SK-N-DZ (cell line): ENCODE results near the gene FBRSL1.

ENCODE experiments used
- DNase-seq: peaks from one replicate; pipeline ENCODE4 v3.0.0-alpha.2; 2015; ENCODE audit warnings: low spot score

Gene FBRSL1

GRCh38 chr12:132483208-132483607, 6.7 kb upstream of the FBRSL1 start:
- no peak for DNase-seq

GRCh38 chr12:132483612-132484011, 6.3 kb upstream of the FBRSL1 start:
- DNase-seq = no peak

DNA sequence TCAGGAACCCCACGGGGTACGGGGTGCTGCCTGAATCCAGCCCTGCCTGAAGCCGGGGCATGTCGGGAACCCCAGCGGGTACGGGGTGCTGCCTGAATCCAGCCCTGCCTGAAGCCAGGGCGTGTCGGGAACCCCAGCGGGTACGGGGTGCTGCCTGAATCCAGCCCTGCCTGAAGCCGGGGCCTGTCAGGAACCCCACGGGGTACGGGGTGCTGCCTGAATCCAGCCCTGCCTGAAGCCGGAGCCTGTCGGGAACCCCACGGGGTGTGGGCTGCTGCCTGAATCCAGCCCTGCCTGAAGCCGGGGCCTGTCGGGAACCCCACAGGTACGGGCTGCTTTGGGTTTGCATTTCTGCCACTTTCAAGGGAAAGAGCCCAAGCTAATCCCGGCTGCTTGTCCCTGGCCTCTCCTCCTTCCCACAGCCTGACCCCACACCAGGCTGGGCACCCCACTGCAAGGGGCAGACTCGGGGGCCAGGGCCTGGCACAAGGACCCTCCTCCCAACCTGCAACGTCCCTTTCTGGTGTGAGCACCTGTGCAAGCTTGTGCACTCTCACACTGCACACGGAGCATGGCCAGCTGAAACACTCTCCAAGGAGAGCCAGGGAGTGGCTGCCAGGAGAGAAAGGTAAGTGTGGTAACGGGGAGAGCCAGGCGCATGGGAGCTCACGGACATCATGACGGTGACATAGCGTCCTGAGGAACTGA, 5.6 kb upstream of the FBRSL1 start:
- no peak for DNase-seq

GRCh38 chr12:132484891-132485441, 5.0 kb upstream of the FBRSL1 start:
- no peak for DNase-seq

GRCh38 chr12:132485619-132486018, 4.3 kb upstream of the FBRSL1 start:
- DNase-seq = no peak

- DNase-seq = no peak
Observed at GRCh38 chr12:132486168-132486567, 3.8 kb upstream of the FBRSL1 start.

GRCh38 chr12:132486576-132486975, 3.4 kb upstream of the FBRSL1 start:
- DNase-seq = no peak

- DNase-seq = no peak
Observed at GRCh38 chr12:132487311-132487741, 2.6 kb upstream of the FBRSL1 start.

- DNase-seq = no peak
Observed at GRCh38 chr12:132488127-132489077, 1.5 kb upstream of the FBRSL1 start.

GRCh38 chr12:132489078-132489601, 811 bp upstream of the FBRSL1 start:
- DNase-seq = peak; percentile 45

DNA sequence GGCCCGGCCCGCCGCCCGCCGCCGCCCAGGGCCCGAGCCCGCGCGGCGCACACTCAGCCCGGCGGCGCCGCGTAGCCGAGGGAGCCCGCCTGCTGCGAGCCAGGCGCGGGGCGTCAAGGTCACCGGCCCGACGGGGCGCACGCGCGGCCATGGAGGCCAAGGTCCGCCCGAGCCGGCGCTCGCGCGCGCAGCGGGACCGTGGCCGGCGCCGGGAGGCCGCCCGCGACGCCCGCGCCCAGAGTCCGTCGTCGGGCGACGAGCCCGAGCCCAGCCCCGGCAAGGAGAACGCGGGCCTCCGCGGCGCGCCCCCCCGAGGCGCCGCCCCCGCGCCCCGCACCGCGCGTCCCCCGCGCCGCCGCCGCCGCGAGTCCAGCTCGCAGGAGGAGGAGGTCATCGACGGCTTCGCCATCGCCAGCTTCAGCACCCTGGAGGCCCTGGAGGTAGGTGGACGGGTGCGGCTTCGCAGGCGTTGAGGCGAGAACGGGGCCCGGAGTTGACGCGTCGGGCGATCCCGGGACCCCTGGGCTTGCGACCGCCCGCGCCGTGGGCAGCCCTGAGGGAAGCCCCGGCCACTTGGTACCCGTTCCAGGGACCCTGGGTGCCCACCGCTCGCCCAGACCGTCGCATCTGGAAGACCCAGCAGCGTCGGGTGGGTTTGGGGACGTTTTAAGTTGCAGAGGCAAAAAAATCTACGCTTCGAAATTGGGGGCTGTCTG, 629 bp downstream of the FBRSL1 start:
- no peak for DNase-seq

DNA sequence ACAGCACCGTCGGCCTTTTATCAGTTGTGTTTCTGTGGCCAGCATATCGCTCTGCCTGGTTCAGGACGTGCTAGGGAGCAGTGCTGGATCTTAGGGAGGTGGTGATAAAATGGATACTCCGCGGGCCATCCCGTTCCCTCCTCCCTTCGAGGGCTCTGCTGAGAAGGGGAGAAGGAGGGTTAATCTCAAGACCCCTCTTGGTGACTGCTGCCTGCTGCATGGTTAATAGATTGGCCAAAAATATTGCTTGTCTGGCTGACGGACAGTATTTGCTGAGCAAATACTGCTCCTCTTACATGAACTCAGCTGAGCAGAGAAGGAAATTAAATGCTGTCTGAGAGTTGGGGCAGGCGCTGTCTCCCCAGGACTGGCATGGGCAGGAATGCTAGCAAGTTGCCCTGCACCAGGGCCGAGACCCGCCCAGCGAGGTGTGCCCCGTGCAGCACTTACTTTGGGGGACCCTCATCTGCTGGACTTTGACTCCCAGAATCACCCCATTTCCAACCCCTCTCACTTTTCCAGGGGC, 1.2 kb downstream of the FBRSL1 start:
- no peak for DNase-seq

- DNase-seq = no peak
Observed at GRCh38 chr12:132491761-132492378, 1.9 kb downstream of the FBRSL1 start.

DNA sequence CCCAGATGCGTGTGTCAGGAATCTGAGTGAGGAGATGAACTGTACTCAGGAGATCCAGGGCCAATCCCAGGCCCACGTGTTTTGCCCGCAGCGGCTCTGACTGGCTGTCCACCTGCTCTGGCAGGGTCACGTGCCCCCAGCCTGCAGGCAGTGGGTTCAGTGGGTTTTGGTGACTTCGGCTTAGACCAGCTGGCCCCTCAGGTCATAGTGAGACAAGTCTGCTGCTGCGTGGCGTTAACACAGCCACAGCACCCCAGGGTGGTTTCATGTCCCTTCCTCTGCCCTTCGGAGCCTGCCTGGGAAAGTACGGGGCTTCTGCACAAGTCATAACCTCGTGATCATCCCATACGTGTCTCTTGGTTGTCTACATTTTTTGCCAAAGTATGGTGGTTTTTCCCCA, 2.6 kb downstream of the FBRSL1 start:
- no peak for DNase-seq

DNA sequence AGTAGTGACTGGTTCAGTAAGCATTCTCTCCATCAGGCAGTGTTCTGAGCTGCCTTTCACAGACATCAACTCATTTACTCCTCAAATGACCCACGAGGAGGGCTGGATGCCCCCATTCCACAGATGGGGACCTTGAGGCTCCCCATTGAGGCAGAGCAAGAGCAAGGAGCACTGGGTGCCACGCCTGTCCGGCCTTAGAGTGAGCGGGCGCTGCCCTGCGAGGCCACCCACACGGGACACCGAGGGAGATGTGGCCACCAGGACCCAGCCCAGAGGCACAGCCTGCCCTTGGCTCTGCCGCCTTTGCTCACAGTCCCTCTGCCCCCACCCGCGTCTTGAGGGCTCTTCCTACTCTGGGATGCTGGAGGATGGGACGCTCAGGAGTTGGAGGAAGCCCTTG, 3.0 kb downstream of the FBRSL1 start:
- no peak for DNase-seq

GRCh38 chr12:132493482-132494178, 3.7 kb downstream of the FBRSL1 start:
- no peak for DNase-seq

GRCh38 chr12:132494294-132495164, 4.6 kb downstream of the FBRSL1 start:
- DNase-seq = no peak

DNA sequence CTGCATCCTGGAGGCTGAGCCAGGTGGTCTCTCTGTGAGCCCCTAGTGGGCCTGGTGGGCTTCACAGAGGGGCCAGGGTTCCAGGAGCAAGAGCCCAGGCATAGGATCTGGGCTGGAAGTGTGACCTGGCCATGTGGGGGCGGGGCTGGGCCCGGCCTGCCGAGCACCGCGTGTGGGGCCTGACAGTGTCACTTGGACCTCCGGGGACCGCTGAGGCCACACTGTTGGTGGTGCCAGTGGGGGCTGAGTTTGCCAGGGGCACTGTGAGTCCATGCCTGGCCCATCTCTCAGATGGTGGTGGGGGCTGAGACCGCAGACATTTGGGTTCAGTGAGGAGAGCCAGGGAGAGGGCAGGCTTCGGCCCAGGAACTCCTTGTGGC, 5.2 kb downstream of the FBRSL1 start:
- DNase-seq = no peak
